Nephron (organoid): Measurements from ENCODE around the gene CRISP2.

Experiments
- H3K27ac Mint-ChIP-seq, 3 experiments: 2 replicates each; pipeline ENCODE4 v1.8.0; 2020; ENCODE audit warnings: mixed read lengths in 3 of 3, mild to moderate bottlenecking in 2 of 3, moderate library complexity in 1 of 3
- H3K27me3 Mint-ChIP-seq: 2 replicates; pipeline ENCODE4 v1.8.0; 2021; ENCODE audit warnings: low read depth, mild to moderate bottlenecking, moderate library complexity, mixed read lengths
- H3K36me3 Mint-ChIP-seq: 2 replicates; pipeline ENCODE4 v1.8.0; 2020; ENCODE audit warnings: low read depth, mixed read lengths
- H3K4me1 Mint-ChIP-seq: 2 replicates; pipeline ENCODE4 v1.8.0; 2020; ENCODE audit warnings: mixed read lengths
- H3K4me3 Mint-ChIP-seq, 3 experiments: 2 replicates each; pipeline ENCODE4 v1.8.0; 2020; ENCODE audit warnings: mild to moderate bottlenecking in 3 of 3, mixed read lengths in 3 of 3, moderate library complexity in 2 of 3
- H3K9me3 Mint-ChIP-seq: 2 replicates; pipeline ENCODE4 v1.8.0; 2020; ENCODE audit warnings: mixed read lengths
- TF ChIP-seq, protein P1 (sequence below), 3 experiments: fragments of 200-600 bp; sonication (generic); IDR thresholded peaks; one replicate each; pipeline ENCODE4 v1.5.0; 2021; ENCODE audit warnings: antibody characterized with exemption in 3 of 3; ENCODE audit not compliant: unreplicated experiment in 3 of 3

CRISP2 gene

DNA sequence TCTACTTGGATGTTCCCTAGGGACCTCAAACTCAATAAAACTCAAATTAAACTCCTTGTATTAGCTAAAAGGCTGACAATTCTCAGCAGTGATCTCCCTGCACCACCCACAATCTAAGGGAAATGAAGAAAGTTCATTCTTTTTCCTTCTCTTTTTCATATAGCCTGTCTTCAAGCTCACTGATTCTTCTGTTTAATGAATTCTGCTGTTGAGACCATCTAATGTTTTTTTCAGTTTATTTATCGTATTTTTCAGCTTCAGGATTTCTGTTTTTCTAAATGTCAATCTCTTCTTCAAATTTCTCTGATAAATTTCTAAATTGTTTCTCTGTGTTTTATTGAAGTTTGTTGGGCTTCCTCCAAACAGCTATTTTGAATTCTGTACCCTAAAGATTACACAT, 19.8 kb downstream of the CRISP2 start:
- TF ChIP-seq, protein P1, sequence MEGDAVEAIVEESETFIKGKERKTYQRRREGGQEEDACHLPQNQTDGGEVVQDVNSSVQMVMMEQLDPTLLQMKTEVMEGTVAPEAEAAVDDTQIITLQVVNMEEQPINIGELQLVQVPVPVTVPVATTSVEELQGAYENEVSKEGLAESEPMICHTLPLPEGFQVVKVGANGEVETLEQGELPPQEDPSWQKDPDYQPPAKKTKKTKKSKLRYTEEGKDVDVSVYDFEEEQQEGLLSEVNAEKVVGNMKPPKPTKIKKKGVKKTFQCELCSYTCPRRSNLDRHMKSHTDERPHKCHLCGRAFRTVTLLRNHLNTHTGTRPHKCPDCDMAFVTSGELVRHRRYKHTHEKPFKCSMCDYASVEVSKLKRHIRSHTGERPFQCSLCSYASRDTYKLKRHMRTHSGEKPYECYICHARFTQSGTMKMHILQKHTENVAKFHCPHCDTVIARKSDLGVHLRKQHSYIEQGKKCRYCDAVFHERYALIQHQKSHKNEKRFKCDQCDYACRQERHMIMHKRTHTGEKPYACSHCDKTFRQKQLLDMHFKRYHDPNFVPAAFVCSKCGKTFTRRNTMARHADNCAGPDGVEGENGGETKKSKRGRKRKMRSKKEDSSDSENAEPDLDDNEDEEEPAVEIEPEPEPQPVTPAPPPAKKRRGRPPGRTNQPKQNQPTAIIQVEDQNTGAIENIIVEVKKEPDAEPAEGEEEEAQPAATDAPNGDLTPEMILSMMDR (IDR thresholded peaks at IDR 0.05; ENCODE audit: unreplicated experiment in 3 of 3): no peak
- Mint-ChIP-seq H3K4me1 (no peaks in the 10 kb centered on the region), H3K27me3 (no peaks in the 10 kb centered on the region), H3K9me3 (peaks cover 5% of the 10 kb centered on the region), H3K4me3 (no peak overlapping the region), H3K36me3 (no peaks in the 10 kb centered on the region), H3K27ac (no peak overlapping the region)

DNA sequence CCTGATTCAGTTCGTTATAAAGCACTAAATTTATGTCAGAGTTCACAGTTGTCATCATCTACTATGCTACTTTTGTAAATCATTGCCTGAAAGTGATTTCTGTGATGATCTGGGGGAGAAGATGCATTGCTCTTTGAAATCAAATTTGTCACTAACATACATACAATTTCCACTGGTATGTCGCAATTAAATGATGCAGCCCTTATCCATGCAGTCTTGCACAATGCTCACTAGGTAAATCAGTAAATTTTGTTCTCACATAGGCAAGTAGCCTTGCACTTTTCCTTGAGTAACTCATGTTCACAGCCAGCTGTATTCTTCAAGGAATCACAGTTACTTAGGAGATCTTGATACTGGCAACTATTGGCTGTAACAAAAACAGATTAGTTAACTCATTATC, 20.8 kb downstream of the CRISP2 start:
- no peaks in the 10 kb centered on the region for H3K36me3 Mint-ChIP-seq
- TF ChIP-seq, protein P1 (IDR thresholded peaks at IDR 0.05; ENCODE audit: unreplicated experiment in 3 of 3): no peak
- no peak overlapping the region for H3K27ac Mint-ChIP-seq
- peaks cover 5% of the 10 kb centered on the region for H3K9me3 Mint-ChIP-seq
- H3K4me3 Mint-ChIP-seq: no peak overlapping the region
- H3K4me1 Mint-ChIP-seq: no peaks in the 10 kb centered on the region
- H3K27me3 Mint-ChIP-seq: no peaks in the 10 kb centered on the region

DNA sequence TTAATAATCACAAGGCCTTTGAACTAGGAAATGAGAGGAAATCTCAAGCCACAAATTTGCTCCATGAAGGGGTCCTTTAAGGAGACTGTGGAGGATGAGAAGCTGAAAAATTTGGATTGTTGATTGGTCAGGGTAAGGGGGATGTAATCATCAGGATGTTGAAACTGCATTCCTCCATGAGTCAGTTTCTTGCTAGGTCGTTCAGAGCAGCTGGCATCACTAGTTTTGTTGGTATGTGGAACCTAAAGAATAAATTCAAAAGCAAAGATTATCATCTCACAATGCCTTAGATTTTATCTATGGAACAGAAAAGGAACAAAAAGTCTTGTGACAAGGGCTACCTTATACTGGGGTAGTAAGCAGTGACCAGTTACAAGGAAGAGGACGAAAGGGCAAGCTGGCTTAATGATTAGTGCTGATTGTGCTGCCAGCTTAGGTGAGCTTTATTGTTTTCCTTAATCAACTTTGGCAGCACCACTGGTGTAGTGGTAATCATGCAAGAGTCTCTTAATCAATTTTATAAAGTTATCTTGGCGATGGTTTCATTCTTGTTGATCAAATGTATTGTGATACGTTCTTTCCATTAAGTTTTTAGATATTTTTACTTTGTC, 36.6 kb downstream of the CRISP2 start:
- Mint-ChIP-seq H3K4me3 (no peak overlapping the region), H3K9me3 (no peaks in the 10 kb centered on the region), H3K27ac (no peak overlapping the region), H3K4me1 (no peaks in the 10 kb centered on the region), H3K27me3 (no peaks in the 10 kb centered on the region), H3K36me3 (no peaks in the 10 kb centered on the region)
- TF ChIP-seq, protein P1 (IDR thresholded peaks at IDR 0.05; ENCODE audit: unreplicated experiment in 3 of 3): no peak

DNA sequence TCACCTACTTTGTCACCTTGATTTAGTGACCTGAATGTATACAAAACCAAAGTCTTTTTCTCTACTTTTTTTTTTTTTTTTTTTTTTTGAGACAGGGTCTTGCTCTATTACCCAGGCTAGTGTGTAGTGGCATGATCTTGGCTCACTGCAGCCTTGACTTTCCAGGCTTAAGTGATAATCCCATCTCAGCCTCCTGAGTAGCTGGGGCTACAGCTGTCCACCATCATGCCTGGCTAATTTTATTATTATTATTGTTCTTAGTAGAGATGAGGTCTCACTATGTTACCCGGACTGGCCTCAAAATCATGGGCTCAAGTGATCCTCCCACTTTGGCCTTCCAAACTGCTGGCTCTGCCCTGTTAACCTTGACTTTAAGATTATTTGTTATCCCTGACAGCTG, 37.5 kb downstream of the CRISP2 start:
- Mint-ChIP-seq H3K4me3 (no peak overlapping the region), H3K9me3 (peaks cover 5% of the 10 kb centered on the region), H3K36me3 (no peaks in the 10 kb centered on the region), H3K27ac (no peak overlapping the region), H3K27me3 (no peaks in the 10 kb centered on the region), H3K4me1 (no peaks in the 10 kb centered on the region)
- TF ChIP-seq, protein P1 (IDR thresholded peaks at IDR 0.05; ENCODE audit: unreplicated experiment in 3 of 3): no peak

DNA sequence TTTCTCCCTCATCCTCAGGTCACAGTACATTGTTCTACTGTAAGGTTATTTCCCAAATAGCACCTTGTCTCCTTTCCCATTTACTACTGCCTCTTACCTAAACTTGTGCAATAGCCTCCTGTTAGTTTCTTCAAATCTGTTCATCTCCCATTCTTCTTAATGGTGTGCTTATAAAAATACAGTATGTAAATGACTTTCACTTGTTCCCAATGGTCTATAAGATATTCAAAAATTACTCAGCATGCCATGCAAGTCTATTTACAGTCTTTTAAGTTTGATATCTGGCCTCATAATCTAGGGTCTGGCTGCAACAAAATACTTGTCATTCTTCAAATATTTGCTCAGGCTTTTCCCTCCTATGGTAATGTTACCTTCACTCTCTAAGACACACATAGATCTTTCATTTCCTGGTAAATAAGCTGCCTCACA, 45.2 kb downstream of the CRISP2 start:
- Mint-ChIP-seq H3K4me1 (no peaks in the 10 kb centered on the region), H3K27me3 (no peaks in the 10 kb centered on the region), H3K36me3 (no peaks in the 10 kb centered on the region), H3K4me3 (no peak overlapping the region), H3K9me3 (peaks cover 5% of the 10 kb centered on the region), H3K27ac (no peak overlapping the region)
- TF ChIP-seq, protein P1 (IDR thresholded peaks at IDR 0.05; ENCODE audit: unreplicated experiment in 3 of 3): no peak
